Measurements from ENCODE around the gene CD151.
A peak's percentile ranks its signal among the peaks of the same experiment; 100 is the strongest.

CD151 gene

GRCh38 chr11:832529-833113 lies at the start of gene CD151:
TSS of gene CD151 (plus strand) at chr11:832952. CDS start at chr11:836070, 3,118 bp downstream.
- ATAC-seq: peak; percentile 50 to 62

- ATAC-seq: peak in 1 of 2 donors; percentile 74
These were observed 49.2 kb upstream of the CD151 start for GRCh38 chr11:783581-784015.

- no peak for ATAC-seq
These were observed 46.3 kb upstream of the CD151 start for GRCh38 chr11:786235-787083.

GRCh38 chr11:787084-787675 lies 45.6 kb upstream of the CD151 start:
- ATAC-seq: no peak

- ATAC-seq: no peak
These were observed 44.6 kb upstream of the CD151 start for GRCh38 chr11:788009-788640.

- no peak for ATAC-seq
These were observed 43.5 kb upstream of the CD151 start for GRCh38 chr11:788953-789940.

- ATAC-seq: peak; percentile 44 to 65
These were observed 42.8 kb upstream of the CD151 start, which contains the start of gene CEND1 for GRCh38 chr11:789943-790342. TSS of gene CEND1 (minus strand) at chr11:790090. CDS start at chr11:788576, 1,514 bp downstream.

GRCh38 chr11:790721-791564 lies 41.8 kb upstream of the CD151 start:
- ATAC-seq: no peak

- no peak for ATAC-seq
These were observed 40.9 kb upstream of the CD151 start for GRCh38 chr11:791658-792534.

- no peak for ATAC-seq
These were observed 40.3 kb upstream of the CD151 start for GRCh38 chr11:792535-792821.

GRCh38 chr11:792873-793272 lies 39.9 kb upstream of the CD151 start:
- no peak for ATAC-seq

- ATAC-seq: no peak
These were observed 39.2 kb upstream of the CD151 start for GRCh38 chr11:793556-793955.

- ATAC-seq: no peak
These were observed 38.6 kb upstream of the CD151 start for GRCh38 chr11:794013-794765.

- no peak for ATAC-seq
These were observed 37.8 kb upstream of the CD151 start for GRCh38 chr11:794766-795633.

- ATAC-seq: peak; percentile 81 to 82
These were observed 36.9 kb upstream of the CD151 start for GRCh38 chr11:795634-796564.

GRCh38 chr11:796565-797295 lies 36.0 kb upstream of the CD151 start:
- ATAC-seq: no peak
